Right kidney (tissue), 9 donors: ENCODE measurements around the gene FAHD2B.
"Not testable (repeated sequence)": the region's sequence is repeated elsewhere in the genome, so short reads cannot be mapped to it uniquely, and the experiment has no call there.

Source experiments
- DNase-seq: peaks from one replicate; pipeline ENCODE4 v3.0.0-alpha.2; 2016
- long read RNA-seq, 8 donors: transcript quantifications; one replicate each; lab custom pipeline, GENCODE V29; 2026

FAHD2B gene
- long read RNA-seq, donor 1, partial matches to known transcripts = 9 of 22 reads
- long read RNA-seq, donor 1, other reads (novel, unspliced or antisense) = 5 of 22 reads
- long read RNA-seq, donor 2, partial matches to known transcripts = 0 of 3 reads
- long read RNA-seq, donor 2, other reads (novel, unspliced or antisense) = 0 of 3 reads
- long read RNA-seq, donor 3, partial matches to known transcripts = 0 of 2 reads
- long read RNA-seq, donor 3, other reads (novel, unspliced or antisense) = 0 of 2 reads
- long read RNA-seq, donor 4, partial matches to known transcripts = 23 of 28 reads
- long read RNA-seq, donor 4, other reads (novel, unspliced or antisense) = 0 of 28 reads
- long read RNA-seq, donor 5, partial matches to known transcripts = 0 of 7 reads
- long read RNA-seq, donor 5, other reads (novel, unspliced or antisense) = 0 of 7 reads
- long read RNA-seq, donor 6, partial matches to known transcripts = 0 of 5 reads
- long read RNA-seq, donor 6, other reads (novel, unspliced or antisense) = 0 of 5 reads
- long read RNA-seq, donor 7, transcript FAHD2B-201 (8 exons, 1,305 nt) = minor isoform, 6 of 15 reads
- long read RNA-seq, donor 7, transcript FAHD2B-202 (9 exons, 1,388 nt) = major isoform, 8 of 15 reads
- long read RNA-seq, donor 7, partial matches to known transcripts = 0 of 15 reads
- long read RNA-seq, donor 7, other reads (novel, unspliced or antisense) = 0 of 15 reads
- long read RNA-seq, donor 8, partial matches to known transcripts = 0 of 5 reads
- long read RNA-seq, donor 8, other reads (novel, unspliced or antisense) = 0 of 5 reads

- DNase-seq = peak; percentile 61
Observed at GRCh38 chr2:97094772-97095611, at the start of gene FAHD2B. TSS of gene FAHD2B (minus strand) at chr2:97094882. CDS start at chr2:97091706, 3,176 bp downstream.

GRCh38 chr2:97144016-97144415, 49.3 kb upstream of the FAHD2B start:
- not testable (repeated sequence) for DNase-seq

GRCh38 chr2:97129090-97129489, 34.4 kb upstream of the FAHD2B start:
- DNase-seq = not testable (repeated sequence)

- DNase-seq = not testable (repeated sequence)
Observed at GRCh38 chr2:97113882-97114255, 19.2 kb upstream of the FAHD2B start.

GRCh38 chr2:97113050-97113881, 18.6 kb upstream of the FAHD2B start, which contains the start of gene ANKRD36:
TSS of gene ANKRD36 (plus strand) at chr2:97113153. CDS start at chr2:97113740, 587 bp downstream.
- DNase-seq = peak; percentile 97

GRCh38 chr2:97112320-97113049, 17.8 kb upstream of the FAHD2B start:
- peak; percentile 86 for DNase-seq

- DNase-seq = not testable (repeated sequence)
Observed at GRCh38 chr2:97111246-97111645, 16.6 kb upstream of the FAHD2B start.

GRCh38 chr2:97106878-97107277, 12.2 kb upstream of the FAHD2B start:
- not testable (repeated sequence) for DNase-seq

- not testable (repeated sequence) for DNase-seq
Observed at GRCh38 chr2:97098786-97099372, 4.2 kb upstream of the FAHD2B start.

- DNase-seq = no peak
Observed at GRCh38 chr2:97095661-97096060, 979 bp upstream of the FAHD2B start.

GRCh38 chr2:97093983-97094771, 505 bp downstream of the FAHD2B start:
- not testable (repeated sequence) for DNase-seq

- DNase-seq = not testable (repeated sequence)
Observed at GRCh38 chr2:97092946-97093345, 1.7 kb downstream of the FAHD2B start.

GRCh38 chr2:97088706-97089105, 6.0 kb downstream of the FAHD2B start:
- DNase-seq = not testable (repeated sequence)

- DNase-seq = not testable (repeated sequence)
Observed at GRCh38 chr2:97085093-97085492, 9.6 kb downstream of the FAHD2B start.

- DNase-seq = not testable (repeated sequence)
Observed at GRCh38 chr2:97083516-97083915, 11.2 kb downstream of the FAHD2B start.

- not testable (repeated sequence) for DNase-seq
Observed at GRCh38 chr2:97082206-97082605, 12.5 kb downstream of the FAHD2B start.

GRCh38 chr2:97080855-97081254, 13.8 kb downstream of the FAHD2B start:
- DNase-seq = not testable (repeated sequence)

- DNase-seq = not testable (repeated sequence)
Observed at GRCh38 chr2:97077213-97077612, 17.5 kb downstream of the FAHD2B start.

GRCh38 chr2:97070915-97071314, 23.8 kb downstream of the FAHD2B start:
- not testable (repeated sequence) for DNase-seq
